NOMO-1 treated with DMSO at 0.1 percent for 48 hours (cell line): ENCODE measurements around the gene NCOA1.
"Not testable (repeated sequence)": the region's sequence is repeated elsewhere in the genome, so short reads cannot be mapped to it uniquely, and the experiment has no call there.

ENCODE experiments used
- DNase-seq: peaks from one replicate; lab custom pipeline; 2025; ENCODE audit not compliant: unreplicated experiment; lab: John Stamatoyannopoulos, UW

NCOA1 gene

DNA sequence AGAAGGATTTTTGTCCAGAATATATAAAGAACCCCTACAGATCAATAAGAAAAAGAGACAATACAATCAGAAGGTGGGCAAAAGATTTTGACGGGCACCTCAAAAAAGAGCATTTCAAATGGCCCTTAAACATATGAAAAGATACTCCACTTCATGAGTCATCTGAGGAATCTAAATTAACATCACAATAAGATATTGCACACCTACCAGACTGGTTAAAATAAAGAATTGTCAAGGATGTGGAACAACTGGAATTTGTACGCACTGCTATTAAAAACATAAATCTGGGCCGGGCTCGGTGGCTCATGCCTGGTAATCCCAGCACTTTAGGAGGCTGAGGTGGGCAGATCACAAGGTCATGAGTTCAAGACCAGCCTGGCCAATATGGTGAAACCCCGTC lies 17.0 kb upstream of the NCOA1 start:
- no peak for DNase-seq

DNA sequence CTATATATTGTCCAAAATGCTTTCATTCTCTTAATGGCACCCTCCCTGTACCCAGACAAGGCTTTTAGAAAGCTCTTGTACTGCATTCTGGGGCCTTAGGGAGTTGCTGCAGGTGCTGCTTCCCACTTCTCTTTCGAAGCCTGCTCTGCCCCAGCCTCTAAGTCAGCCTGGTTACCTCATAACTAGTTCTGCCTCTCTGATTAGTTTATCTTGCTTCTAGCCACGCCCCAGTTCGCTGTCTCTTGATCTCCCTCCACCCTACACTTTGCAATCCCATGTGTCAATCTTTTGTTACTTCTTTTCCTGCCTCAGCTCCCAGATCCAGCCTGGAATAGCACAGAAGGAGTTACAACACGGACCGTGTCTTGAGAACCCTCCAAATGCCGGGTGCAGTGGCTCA lies 13.8 kb upstream of the NCOA1 start:
- no peak for DNase-seq

DNA sequence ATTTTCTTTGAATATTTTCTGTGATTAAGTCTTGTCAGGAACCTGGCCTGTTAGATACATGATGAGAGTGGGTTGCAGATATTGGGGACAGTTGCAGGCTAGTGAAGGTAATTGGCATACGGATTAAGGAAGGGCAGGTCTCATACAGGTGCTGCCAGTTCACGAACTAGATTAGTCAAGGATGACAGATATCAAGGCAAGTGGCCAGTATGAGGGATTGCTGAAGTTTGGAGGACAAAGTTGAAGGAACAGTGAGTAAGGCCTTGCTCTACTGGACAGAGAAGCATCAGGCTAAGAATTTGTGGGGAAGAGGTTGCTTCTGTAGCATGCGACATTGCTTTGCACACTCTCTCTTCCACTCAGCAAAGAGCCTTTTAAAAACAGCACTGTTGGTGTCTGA lies 12.8 kb upstream of the NCOA1 start:
- DNase-seq = no peak

DNA sequence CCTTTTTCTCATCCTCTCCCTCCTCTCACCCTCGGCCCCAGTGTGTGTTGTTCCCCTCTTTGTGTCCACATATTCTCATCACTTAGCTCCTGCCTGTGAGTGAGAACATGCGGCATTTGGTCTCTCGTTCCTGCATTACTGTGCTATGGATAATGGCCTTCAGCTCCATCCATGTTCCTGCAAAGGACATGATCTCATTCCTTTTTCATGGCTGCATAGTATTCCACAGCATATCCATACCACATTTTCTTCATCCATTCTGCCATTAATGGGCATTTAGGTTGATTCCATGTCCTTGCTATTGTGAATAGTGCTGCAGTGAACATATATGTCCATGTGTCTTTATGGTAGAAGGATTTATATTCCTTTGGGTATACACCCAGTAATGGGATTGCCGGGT lies 10.8 kb upstream of the NCOA1 start:
- no peak for DNase-seq

DNA sequence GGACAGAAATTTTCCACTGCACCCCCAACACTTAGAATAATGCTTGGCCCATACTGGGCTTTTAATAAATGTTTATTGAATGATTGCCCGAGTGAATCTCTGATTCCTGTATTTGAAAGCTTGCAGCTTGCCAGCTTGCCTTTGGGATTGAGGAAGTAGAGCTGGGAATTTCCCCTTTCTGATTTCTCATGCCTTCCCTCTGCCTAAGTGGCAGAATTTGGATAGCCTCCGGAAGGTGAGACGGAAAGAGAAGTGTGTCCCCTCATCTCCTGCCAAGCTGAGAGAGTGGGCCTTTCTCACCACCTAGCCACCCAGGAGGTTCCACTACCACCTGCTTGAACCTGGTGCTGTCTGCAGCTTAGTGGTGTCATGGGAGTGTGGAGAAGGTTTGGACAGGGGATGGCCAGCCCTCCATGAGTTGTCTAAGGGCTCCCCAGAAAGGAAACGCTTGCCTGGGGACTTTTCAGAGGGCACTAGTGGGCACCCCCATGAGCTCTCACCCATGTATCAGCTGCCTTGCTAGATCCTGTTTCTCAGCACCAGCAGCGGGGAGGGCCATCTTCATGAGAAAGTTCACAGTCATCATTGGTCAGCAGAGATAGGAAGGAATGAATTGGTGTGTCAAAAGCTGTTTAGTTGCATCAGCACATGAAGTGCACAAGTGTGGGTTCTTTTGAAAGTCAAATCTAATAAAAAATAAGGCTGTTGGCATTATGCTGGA lies 8.6 kb upstream of the NCOA1 start:
- DNase-seq = no peak

DNA sequence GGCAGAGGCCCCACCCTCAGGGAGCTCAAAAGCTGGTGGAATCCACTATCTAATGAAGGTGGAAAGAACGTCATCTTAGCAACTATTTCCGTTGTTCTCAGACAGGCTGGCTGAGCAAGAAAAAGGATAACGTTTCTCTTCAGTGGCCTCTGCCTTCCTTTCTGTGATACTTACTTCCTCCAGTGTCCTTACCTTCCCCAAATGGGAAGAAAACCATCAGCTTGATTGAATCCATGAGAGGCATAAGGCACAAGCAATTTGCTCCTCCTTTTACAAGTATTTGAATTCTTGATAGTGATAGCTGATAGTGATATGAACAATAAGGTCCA lies 8.1 kb upstream of the NCOA1 start:
- DNase-seq = no peak

DNA sequence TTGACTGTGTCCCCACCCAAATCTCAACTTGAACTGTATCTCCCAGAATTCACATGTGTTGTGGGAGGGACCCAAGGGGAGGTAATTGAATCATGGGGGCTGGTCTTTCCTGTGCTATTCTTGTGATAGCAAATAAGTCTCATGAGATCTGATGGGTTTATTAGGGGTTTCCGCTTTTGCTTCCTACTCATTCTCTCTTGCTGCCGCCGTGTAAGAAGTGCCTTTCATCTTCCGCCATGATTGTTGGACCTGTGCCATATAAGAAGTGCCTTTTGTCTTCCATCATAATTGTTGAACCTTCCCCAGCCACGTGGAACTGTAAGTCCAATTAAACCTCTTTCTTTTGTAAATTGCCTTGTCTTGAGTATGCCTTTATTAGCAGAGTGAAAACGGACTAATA lies 6.4 kb upstream of the NCOA1 start:
- DNase-seq = not testable (repeated sequence)

DNA sequence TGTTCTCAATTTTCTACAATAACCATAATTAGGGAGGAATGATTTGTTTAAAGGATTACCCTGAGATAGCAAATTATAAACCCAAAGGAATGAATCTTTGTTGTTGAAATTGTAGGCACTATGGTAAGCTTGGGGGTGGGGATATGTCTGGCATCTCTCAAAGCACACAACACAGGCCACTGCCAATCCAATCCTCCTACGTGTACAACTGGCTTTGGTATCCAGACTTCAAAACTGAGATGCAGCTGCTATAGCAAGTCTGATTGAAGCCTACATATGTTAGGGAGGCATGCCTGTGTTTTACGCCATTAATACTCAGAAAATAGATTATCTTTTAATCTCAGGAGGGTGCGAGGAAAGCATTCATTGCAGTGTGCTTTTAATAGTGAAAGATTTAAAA lies 5.9 kb upstream of the NCOA1 start:
- DNase-seq = no peak

DNA sequence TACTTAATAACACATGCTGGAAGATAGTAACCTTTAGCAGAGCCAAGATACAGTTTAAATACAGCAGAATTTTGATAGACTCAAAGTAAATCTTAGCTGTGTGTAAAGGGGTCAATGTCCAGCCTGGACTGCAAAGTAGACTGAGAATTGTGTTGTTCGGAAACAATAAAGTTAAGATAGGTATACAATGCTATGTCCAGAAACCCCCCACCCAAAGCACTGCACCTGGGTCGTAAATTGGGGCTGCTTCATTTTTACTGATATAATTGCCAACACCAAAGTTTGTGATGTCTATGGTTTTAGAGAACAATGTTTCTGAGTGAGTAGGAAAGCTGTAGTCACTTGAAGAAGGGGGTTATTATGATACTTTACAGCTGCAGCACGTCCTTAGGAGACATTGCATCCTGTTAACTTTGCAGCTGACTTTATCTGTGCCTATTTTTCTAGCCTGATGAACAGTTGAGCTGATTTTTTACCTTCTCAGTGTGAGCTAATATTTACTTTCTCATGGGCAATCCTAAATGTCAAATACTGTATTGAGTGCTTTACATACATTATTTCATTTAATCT lies 4.3 kb upstream of the NCOA1 start:
- no peak for DNase-seq

DNA sequence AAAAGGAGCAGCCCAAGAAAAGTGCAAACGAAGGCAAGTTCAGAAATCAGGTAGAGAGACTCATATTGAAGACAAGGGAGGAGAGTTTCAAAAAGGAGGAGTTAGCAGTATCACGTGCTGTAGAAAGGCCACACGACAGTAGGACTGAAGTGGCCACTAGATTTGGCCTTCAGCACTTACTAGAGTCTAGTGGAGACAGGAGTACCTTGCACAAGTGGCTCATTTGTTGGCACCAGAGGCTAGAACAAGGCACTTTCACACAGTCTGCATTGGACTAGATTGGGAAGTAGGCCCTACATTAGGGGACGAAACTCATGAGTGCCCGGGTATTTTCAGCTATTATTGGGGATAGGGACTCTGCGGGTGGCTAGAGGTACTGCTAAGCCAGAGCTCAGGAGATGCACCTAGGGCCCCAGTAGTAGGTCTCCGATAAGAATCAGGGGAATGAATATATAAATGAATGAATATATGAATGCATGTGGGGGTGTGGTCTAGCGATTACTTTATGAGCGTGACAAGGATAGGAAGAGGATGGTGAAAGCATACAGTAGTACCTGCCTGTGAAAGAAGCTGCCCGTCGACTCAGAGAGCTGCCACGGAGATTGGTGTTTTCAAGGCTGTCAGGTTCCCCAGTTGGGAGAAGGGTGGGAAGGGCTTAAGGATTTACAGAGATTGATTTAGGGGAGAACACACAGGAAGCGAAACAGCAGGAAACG lies 1.4 kb upstream of the NCOA1 start:
- no peak for DNase-seq

DNA sequence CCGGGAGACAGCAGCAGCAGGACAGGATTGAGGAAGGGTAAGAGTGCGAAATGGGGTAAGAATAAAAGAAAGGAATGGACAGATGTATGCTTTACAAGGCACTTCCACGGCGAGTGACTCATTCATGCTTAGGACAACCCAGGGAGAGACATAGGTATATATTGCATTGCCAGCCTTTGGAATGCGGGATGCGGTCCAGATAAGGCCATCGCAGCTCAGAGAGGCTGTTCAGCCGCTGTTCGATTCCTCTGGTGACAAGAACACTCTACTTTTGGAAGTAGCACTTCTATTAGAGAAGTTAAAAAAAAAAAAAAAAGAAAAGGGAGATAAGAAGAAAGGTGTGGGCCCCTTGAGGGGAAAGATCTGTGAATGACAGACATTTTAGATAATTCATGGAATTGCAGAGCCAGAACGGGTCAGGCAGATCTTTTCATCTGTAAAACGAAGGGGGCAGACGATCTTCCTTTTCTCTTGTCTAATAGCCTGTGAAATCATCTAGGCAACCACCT lies 819 bp upstream of the NCOA1 start:
- DNase-seq = no peak

DNA sequence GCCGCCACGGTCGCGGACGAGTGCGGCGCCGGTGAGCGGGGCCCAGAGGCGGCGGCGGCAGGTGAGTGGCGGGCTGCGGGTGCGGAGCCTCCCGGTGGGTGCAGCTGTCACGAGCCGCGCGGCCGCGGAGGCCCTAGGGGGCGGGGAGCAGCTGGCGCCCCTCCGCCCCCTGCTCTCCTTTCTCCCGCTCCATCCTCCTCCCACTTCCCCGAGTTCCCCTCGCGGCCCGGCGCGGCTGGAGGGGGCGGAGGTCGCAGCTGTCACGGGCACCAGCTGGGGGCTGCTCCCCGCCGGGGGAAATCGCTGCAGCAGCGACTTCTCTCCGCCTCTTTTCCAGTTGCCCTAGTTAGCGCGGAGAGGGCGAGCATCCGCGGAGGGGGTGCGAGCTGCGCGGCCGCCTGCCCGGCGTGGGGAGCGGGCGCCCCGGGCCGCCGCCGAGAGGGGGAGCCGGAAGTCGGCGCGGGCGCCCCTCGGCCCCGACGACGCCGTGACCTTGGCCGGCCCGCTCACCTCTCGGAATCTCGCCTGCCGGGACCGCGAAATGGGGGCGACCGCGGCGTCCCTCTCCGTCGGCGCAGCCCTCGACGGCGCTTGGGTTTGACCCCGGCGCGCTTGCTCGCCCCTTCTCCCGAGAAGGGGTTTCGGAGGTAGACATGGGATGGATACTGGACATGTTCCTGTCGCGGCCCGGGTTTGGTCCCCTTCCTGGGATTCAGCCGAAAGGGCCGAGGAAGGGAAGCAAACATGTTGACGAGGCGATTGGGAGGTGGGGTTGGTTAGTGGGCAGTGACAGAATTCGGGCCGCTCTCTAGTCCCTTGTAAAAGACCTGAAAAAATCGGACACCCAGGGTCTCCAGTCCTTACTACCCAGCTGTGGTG lies 727 bp downstream of the NCOA1 start:
- peak; percentile 14 for DNase-seq

DNA sequence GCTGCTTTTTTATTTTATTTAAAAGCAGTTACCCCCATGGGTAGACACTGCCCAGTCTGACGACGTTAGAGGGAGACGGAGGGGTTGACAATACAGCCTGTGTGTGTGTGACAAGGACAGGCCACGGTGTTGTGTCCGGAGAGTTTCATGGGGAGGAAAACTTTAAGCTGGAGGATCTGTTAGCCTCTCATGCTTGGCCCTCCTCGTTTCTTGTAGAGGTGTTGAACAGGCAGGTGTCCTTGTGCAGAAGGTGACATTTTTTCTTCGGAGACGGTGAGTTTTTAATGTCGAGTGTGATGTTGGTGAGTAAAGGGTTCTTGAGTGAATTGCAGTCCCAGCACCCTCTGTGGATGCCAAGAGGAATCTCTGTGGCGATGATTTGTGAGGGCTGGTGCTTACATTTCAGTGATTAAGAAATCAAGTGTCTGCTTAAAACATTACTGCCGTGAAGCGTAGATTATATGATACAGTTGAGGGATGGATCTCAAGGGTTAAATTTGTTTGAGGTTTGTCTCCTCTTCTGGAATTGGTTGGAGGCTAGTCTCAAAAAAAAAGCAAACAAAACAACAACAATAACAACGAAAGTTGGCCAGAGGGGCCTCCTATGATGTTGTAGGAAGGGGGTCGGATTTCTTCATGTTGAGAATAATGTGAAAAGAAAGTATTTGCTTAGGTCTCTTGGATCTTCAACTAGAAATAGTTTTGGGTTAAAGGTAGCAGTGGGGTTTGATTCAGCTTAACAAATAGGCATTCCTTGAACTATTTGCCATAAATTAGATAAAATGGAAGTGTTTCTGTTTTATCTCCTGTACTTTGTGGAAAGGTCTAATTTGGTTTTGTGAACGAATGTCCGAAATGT lies 1.6 kb downstream of the NCOA1 start:
- no peak for DNase-seq

DNA sequence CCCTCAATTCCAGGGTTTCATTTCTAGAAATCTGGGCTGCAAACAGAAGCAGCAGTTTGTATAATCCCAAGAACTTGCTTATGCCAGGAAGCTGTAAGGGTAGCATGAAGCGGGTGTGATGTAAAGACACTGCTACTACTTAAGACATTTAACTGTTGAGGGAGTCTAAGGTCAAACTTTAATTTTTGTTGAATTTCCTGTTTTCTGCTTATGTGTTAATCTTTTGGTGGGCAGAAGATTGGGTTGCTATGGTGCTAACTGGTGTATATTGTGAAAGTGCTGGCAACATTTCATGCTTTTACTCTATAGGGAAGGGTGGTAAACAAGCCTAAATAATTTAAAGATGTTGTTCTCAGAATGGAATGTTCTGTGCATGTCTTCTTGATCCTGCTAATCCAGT lies 2.7 kb downstream of the NCOA1 start:
- peak; percentile 78 for DNase-seq

DNA sequence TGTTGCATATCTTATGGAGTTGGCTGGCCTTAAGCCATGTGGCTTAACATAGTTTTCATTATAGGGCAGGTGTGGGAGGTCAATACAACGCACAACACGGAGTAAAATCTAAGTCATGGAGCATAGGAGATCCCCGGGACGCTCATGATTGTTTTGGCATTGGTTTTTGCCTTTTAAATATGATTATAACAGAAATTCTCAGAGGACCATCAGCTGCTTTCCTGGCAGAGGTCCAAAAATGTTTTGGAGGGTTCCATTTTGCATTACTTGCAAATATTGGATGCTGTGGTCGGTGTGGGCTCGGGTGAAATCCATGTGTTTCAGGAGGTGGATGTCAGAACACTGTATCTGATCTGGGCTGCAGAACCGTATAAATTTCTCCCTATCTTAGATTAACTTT lies 3.4 kb downstream of the NCOA1 start:
- no peak for DNase-seq

DNA sequence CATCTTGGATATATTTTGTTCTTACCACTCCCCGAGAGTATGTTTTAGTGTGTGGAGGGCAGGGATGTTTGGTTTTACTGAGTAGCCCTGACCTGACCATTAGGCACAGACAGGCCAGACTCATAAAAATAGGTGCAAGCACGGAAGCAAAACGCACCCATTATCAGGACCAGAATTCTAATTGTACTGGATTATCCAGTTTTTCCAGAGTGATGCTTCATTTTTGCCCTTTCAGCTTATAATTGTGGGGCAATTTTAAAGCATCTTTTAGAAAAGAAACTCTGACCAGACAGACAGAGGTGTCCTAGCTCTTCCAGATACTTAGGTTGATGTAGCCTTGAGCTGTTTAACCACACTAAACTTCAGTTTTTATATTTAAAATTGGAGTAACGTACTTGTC lies 4.4 kb downstream of the NCOA1 start:
- no peak for DNase-seq

DNA sequence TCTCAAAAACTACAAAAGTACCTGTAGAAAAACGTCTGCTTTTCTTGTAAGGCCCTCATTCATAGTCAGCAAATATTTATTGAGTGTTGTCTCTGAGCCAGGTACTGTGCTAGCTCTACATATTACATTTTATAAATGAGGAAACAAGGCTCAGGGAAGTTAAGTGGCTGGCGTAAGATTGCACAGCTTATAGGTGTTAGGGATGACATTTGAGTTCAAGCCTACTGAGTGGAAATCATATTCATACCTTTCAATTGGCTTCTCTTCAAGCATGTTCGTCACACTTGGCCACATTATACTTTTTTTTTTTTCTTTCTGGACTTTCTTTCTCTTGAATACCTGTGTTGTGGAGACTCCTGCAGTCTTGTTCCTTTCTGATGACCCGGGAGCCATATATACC lies 5.9 kb downstream of the NCOA1 start:
- DNase-seq = no peak

DNA sequence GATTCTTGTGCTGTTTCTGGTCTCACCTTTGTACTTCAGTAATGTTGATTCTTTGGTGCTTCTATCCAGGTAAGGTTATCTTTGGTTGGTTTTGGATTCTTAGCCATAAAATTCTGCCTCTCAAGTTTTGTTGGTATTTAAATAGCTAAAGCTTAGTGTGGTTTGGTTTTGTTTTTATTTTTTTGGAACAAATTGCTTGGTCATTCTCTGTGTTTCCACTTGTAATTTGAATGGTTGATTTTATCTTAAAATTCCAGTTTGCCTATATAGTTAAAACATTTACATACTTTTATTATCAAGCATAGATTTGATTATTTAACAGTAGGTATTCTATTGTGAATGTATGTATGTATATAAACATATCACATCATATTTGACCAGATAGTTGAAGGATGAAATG lies 6.6 kb downstream of the NCOA1 start:
- no peak for DNase-seq

DNA sequence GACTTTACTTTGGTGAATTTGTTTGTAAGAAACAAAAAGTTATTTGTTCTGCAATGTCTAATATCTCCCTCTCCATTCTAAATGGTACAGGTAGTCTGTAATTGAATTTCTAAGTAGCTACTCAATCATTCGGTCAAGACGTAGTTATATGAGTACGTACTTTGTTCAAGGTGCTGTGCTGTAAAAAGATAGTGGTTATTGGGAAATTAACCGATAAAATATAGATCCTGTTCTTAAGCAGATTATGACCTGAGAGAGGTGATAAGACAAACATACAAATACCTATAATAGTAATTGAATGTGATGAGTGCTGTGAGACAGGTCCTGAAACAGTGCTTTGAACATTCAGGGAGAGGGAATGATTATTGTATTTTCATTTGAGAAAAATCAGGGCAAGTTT lies 7.1 kb downstream of the NCOA1 start:
- DNase-seq = no peak

DNA sequence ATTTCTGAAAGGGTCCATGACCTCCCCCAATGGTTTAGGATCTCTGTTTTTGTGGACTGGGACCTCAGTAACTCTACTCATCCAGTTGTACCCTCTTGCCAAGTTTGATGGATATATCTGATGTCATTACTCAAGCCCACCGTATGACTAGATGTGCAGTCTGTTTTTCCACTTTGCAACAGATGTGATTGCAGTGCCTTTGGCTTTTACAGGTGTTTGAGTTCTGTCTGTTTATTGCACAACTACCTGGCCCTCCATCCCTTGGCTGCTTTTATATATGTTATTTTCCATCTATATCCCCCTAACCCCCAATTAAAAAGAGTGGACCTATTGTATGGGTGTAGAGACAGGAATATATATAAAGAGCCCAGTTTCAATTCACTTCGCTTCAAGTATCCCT lies 10.8 kb downstream of the NCOA1 start:
- DNase-seq = no peak
